Lower lobe of right lung (tissue), 2 donors: Measurements from ENCODE around the gene NRP2. TPM values are rescaled to one million over a fixed set of nuclear protein-coding genes. Genes with fewer than 3 reads are reported as not detected.

ENCODE experiments used
- ATAC-seq, 2 donors: fragments of 200-7000 bp; cut with Tn5 transposase; one replicate each; pipeline ENCODE4 v1.9.1; 2020 to 2022; ENCODE audit warnings: mild to moderate bottlenecking in 2 of 2, moderate library complexity in 2 of 2
- DNase-seq: peaks from one replicate; pipeline ENCODE4 v3.0.0-alpha.2; 2020
- H3K27ac ChIP-seq: fragments of 200-600 bp; one replicate; pipeline ENCODE4 v1.8.0; 2022
- H3K27me3 ChIP-seq: fragments of 200-600 bp; one replicate; pipeline ENCODE4 v1.8.0; 2022; ENCODE audit warnings: low read depth
- H3K36me3 ChIP-seq: fragments of 200-600 bp; one replicate; pipeline ENCODE4 v1.8.0; 2022; ENCODE audit warnings: mild to moderate bottlenecking
- H3K4me1 ChIP-seq: fragments of 200-600 bp; one replicate; pipeline ENCODE4 v1.8.0; 2022
- H3K4me3 ChIP-seq: fragments of 200-600 bp; one replicate; pipeline ENCODE4 v1.8.0; 2022; ENCODE audit warnings: mild to moderate bottlenecking
- H3K9me3 ChIP-seq: fragments of 200-600 bp; one replicate; pipeline ENCODE4 v1.8.0; 2022
- CTCF ChIP-seq: fragments of 200-600 bp; IDR thresholded peaks from one replicate; pipeline ENCODE4 v1.8.0; 2022; ENCODE audit warnings: antibody characterized with exemption, mild to moderate bottlenecking
- intact Hi-C: fragments of 100-400 bp; cut with DNase I; formaldehyde crosslinking; loops from one replicate; pipeline ENCODE4 v1.11.0; 2022
- total RNA-seq: library from RNA; stranded (reverse); fragmentation: NEBNext Ultra II Directional; extraction: Animal tissue kit (Norgen Biotek cat#: 25700); gene quantifications from one replicate; pipeline ENCODE4 v1.2.1, GENCODE V29; 2021
- donor health status: DM: no; HTN: yes; CAD: no; lungs with severe emphysema.

NRP2 gene
- total RNA-seq, 1 donor from 2014 or later = 67.5 TPM

GRCh38 chr2:205720451-205720902 is 38.2 kb downstream of the NRP2 start:
- DNase-seq = no peak
- no peak for TF ChIP-seq CTCF
- no peaks in the 10 kb centered on the region for H3K27me3 ChIP-seq
- no peak overlapping the region for H3K27ac ChIP-seq
- H3K36me3 ChIP-seq = peaks cover 40% of the 10 kb centered on the region
- peaks cover 24% of the 10 kb centered on the region for H3K4me1 ChIP-seq
- no peak for ATAC-seq
- intact Hi-C loops = no loop called here
- no peak overlapping the region for H3K4me3 ChIP-seq
- H3K9me3 ChIP-seq = no peaks in the 10 kb centered on the region

- no peak overlapping the region for H3K4me3 ChIP-seq
- peaks cover 24% of the 10 kb centered on the region for H3K4me1 ChIP-seq
- intact Hi-C loops = no loop called here
- DNase-seq (no peak), ATAC-seq (no peak)
- no peaks in the 10 kb centered on the region for H3K27me3 ChIP-seq
- peaks cover 46% of the 10 kb centered on the region for H3K36me3 ChIP-seq
- TF ChIP-seq CTCF = peak; percentile 12
- no peaks in the 10 kb centered on the region for H3K9me3 ChIP-seq
- no peak overlapping the region for H3K27ac ChIP-seq
Measured at GRCh38 chr2:205721057-205721449, 38.8 kb downstream of the NRP2 start.

GRCh38 chr2:205722283-205722918 is 40.1 kb downstream of the NRP2 start:
- no peak for ATAC-seq
- peaks cover 24% of the 10 kb centered on the region for H3K4me1 ChIP-seq
- H3K27me3 ChIP-seq = no peaks in the 10 kb centered on the region
- H3K27ac ChIP-seq = no peak overlapping the region
- no peak overlapping the region for H3K4me3 ChIP-seq
- TF ChIP-seq CTCF = no peak
- DNase-seq = no peak
- intact Hi-C loops = no loop called here
- H3K9me3 ChIP-seq = no peaks in the 10 kb centered on the region
- peaks cover 51% of the 10 kb centered on the region for H3K36me3 ChIP-seq

- no peak for ATAC-seq
- no peak for DNase-seq
- peaks cover 22% of the 10 kb centered on the region for H3K4me1 ChIP-seq
- intact Hi-C loops = no loop called here
- TF ChIP-seq CTCF = no peak
- peaks cover 58% of the 10 kb centered on the region for H3K36me3 ChIP-seq
- no peaks in the 10 kb centered on the region for H3K9me3 ChIP-seq
- H3K4me3 ChIP-seq = no peak overlapping the region
- no peak overlapping the region for H3K27ac ChIP-seq
- no peaks in the 10 kb centered on the region for H3K27me3 ChIP-seq
Measured at GRCh38 chr2:205723179-205723578, 40.9 kb downstream of the NRP2 start.

- Histone ChIP-seq H3K9me3 (no peaks in the 10 kb centered on the region), H3K4me3 (no peak overlapping the region), H3K4me1 (peaks cover 11% of the 10 kb centered on the region), H3K27me3 (no peaks in the 10 kb centered on the region), H3K27ac (no peak overlapping the region), H3K36me3 (peaks cover 76% of the 10 kb centered on the region)
- ATAC-seq = no peak
- no peak for TF ChIP-seq CTCF
- no peak for DNase-seq
- intact Hi-C loops = no loop called here
Measured at GRCh38 chr2:205725059-205725458, 42.8 kb downstream of the NRP2 start.
